GM21390 (cell line): ENCODE measurements around the gene CATSPERZ.

Source experiments
- ATAC-seq: cut with Tn5 transposase; IDR thresholded peaks from one replicate; pipeline ENCODE4 v1.9.1; 2021; ENCODE audit not compliant: unreplicated experiment

CATSPERZ gene

GRCh38 chr11:64263947-64264317 is 36.2 kb upstream of the CATSPERZ start:
- ATAC-seq = no peak

GRCh38 chr11:64264371-64264852 is 35.7 kb upstream of the CATSPERZ start:
- no peak for ATAC-seq

- ATAC-seq = no peak
These were observed 34.7 kb upstream of the CATSPERZ start for GRCh38 chr11:64265176-64266160.

GRCh38 chr11:64266339-64266738 is 33.8 kb upstream of the CATSPERZ start:
- no peak for ATAC-seq

GRCh38 chr11:64267207-64267945 is 32.8 kb upstream of the CATSPERZ start:
- no peak for ATAC-seq

GRCh38 chr11:64268025-64268892 is 31.9 kb upstream of the CATSPERZ start:
- ATAC-seq = no peak

GRCh38 chr11:64268893-64269539 is 31.1 kb upstream of the CATSPERZ start:
- ATAC-seq = peak; percentile 11

- ATAC-seq = peak; percentile 63
These were observed 30.5 kb upstream of the CATSPERZ start for GRCh38 chr11:64269540-64270220.

GRCh38 chr11:64275031-64275800 is 24.9 kb upstream of the CATSPERZ start:
- ATAC-seq = no peak

GRCh38 chr11:64275841-64276240 is 24.3 kb upstream of the CATSPERZ start:
- no peak for ATAC-seq

- ATAC-seq = no peak
These were observed 23.3 kb upstream of the CATSPERZ start for GRCh38 chr11:64276653-64277431.

- no peak for ATAC-seq
These were observed 21.5 kb upstream of the CATSPERZ start for GRCh38 chr11:64278576-64279190.

GRCh38 chr11:64281957-64282770 is 18.0 kb upstream of the CATSPERZ start:
- ATAC-seq = no peak

GRCh38 chr11:64283092-64283491 is 17.1 kb upstream of the CATSPERZ start:
- ATAC-seq = no peak

GRCh38 chr11:64284048-64284961 is 15.9 kb upstream of the CATSPERZ start, which contains the start of gene BAD:
Gene BAD, minus strand, starts transcription at chr11:64284665. Its CDS starts 297 bp downstream, at chr11:64284368.
- ATAC-seq = peak; percentile 69
